GM10266 (cell line): ENCODE measurements around the gene IL16.
A peak's percentile ranks its signal among the peaks of the same experiment; 100 is the strongest.

Source experiments
- DNase-seq: peaks from one replicate; pipeline ENCODE4 v3.0.0; 2012; ENCODE audit errors: extremely low spot score
- TF ChIP-seq, protein P1 (sequence below): IDR thresholded peaks from 2 replicates; pipeline ENCODE4 v1.5.1; 2012; ENCODE audit warnings: mild to moderate bottlenecking, low read depth; ENCODE audit not compliant: control insufficient read depth, insufficient read depth; ENCODE audit errors: missing control alignments

IL16 gene

GRCh38 chr15:81293728-81294515 lies 97.2 kb downstream of the IL16 start:
- DNase-seq: peak; percentile 65
- TF ChIP-seq, protein P1, sequence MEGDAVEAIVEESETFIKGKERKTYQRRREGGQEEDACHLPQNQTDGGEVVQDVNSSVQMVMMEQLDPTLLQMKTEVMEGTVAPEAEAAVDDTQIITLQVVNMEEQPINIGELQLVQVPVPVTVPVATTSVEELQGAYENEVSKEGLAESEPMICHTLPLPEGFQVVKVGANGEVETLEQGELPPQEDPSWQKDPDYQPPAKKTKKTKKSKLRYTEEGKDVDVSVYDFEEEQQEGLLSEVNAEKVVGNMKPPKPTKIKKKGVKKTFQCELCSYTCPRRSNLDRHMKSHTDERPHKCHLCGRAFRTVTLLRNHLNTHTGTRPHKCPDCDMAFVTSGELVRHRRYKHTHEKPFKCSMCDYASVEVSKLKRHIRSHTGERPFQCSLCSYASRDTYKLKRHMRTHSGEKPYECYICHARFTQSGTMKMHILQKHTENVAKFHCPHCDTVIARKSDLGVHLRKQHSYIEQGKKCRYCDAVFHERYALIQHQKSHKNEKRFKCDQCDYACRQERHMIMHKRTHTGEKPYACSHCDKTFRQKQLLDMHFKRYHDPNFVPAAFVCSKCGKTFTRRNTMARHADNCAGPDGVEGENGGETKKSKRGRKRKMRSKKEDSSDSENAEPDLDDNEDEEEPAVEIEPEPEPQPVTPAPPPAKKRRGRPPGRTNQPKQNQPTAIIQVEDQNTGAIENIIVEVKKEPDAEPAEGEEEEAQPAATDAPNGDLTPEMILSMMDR: no peak

DNA sequence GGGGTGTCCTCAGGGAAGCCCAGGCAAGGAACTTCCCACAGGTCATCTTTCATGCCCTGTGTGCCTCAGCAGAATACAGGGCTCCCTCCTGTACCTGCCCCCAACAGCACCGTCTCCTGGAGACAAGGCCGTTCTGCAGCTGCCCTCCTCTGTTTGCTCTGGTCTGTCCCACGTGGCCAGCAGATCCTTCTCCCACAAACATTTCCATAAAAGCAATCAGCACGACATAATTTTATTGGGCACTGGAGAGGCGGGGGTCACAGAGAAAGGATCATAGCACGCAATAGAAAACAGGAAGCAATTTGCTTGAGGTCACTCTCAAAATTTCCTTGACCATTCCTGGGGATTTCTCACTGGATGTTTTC lies 97.8 kb downstream of the IL16 start:
- TF ChIP-seq, protein P1: peak; percentile 63
- no peak for DNase-seq

GRCh38 chr15:81295486-81296121 lies 98.9 kb downstream of the IL16 start:
- TF ChIP-seq, protein P1: no peak
- DNase-seq: no peak

DNA sequence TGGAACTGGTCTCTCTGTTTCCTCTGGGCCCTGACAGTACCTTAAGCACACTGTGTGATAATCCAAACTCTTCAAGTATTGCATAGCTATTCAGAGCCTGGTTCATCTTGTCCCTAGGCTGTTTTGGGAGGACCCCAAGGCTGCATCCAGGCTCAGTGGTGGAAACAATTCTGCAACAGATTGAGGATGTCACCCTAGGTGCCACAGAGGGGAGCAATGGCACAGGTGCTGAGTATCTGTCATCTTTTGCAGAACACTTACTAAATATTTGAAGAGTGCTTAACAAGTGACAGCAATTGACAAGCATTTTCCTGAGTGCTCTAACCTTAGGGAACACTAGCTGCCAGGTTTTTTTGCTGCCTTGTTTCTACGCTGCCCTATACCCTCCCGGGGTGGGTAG lies 99.5 kb downstream of the IL16 start:
- TF ChIP-seq, protein P1: no peak
- no peak for DNase-seq

GRCh38 chr15:81296673-81297072 lies 100.0 kb downstream of the IL16 start:
- peak; percentile 47 for DNase-seq
- TF ChIP-seq, protein P1: no peak

- DNase-seq: no peak
- TF ChIP-seq, protein P1: no peak
These were observed 100.5 kb downstream of the IL16 start for GRCh38 chr15:81297147-81297572.
